Colonic mucosa (tissue), 4 donors: ENCODE results near the gene KCNK10. TPM values are rescaled to one million over a fixed set of nuclear protein-coding genes. Genes with fewer than 3 reads are reported as not detected.

ENCODE experiments used
- DNase-seq: peaks from one replicate; pipeline ENCODE4 v3.0.0-alpha.2; 2020
- H3K27ac ChIP-seq: fragments of 200-600 bp; one replicate; pipeline ENCODE4 v1.8.0; 2021
- H3K27me3 ChIP-seq: fragments of 200-600 bp; one replicate; pipeline ENCODE4 v1.8.0; 2021
- H3K36me3 ChIP-seq: fragments of 200-600 bp; one replicate; pipeline ENCODE4 v1.8.0; 2021
- H3K4me1 ChIP-seq: fragments of 200-600 bp; one replicate; pipeline ENCODE4 v1.8.0; 2021; ENCODE audit warnings: mild to moderate bottlenecking
- H3K4me3 ChIP-seq: fragments of 200-600 bp; one replicate; pipeline ENCODE4 v1.8.0; 2021
- H3K9ac ChIP-seq, 2 donors: one replicate each; pipeline ENCODE4 v1.7.0; 2013; ENCODE audit warnings: control low read depth in 2 of 2, low read depth in 2 of 2, low read length in 2 of 2
- H3K9me3 ChIP-seq: fragments of 200-600 bp; one replicate; pipeline ENCODE4 v1.8.0; 2021
- CTCF ChIP-seq: fragments of 200-600 bp; IDR thresholded peaks from one replicate; pipeline ENCODE4 v1.8.0; 2022; ENCODE audit warnings: antibody characterized with exemption, mild to moderate bottlenecking
- intact Hi-C: fragments of 100-400 bp; cut with DNase I; formaldehyde crosslinking; loops from one replicate; pipeline ENCODE4 v1.14.1; 2022
- total RNA-seq, 2 donors: library from RNA; stranded (reverse); fragmentation: NEBNext Ultra II Directional in 1 of 2; extraction: Animal tissue kit (Norgen Biotek cat#: 25700) in 1 of 2; gene quantifications; one replicate each; pipeline ENCODE4 v1.2.1, GENCODE V29; 2021
- donor health status: healthy.
- donor health status: DM: no; HTN: no; CAD: no.
- donor health status: DM: no; HTN: no; CAD: no.

KCNK10 gene
- total RNA-seq, 2 donors from 2014 or later: 0.74 to 2.1 TPM

- no peaks in the 10 kb centered on the region for H3K27me3 ChIP-seq
- no peak overlapping the region for H3K4me3 ChIP-seq
- H3K4me1 ChIP-seq: no peaks in the 10 kb centered on the region
- intact Hi-C loops: no loop called here
- no peak overlapping the region for H3K27ac ChIP-seq
- no peak overlapping the region for H3K9ac ChIP-seq
- H3K36me3 ChIP-seq: no peaks in the 10 kb centered on the region
- TF ChIP-seq CTCF: no peak
- no peaks in the 10 kb centered on the region for H3K9me3 ChIP-seq
- DNase-seq: no peak
Observed at GRCh38 chr14:88143810-88144209, 179.3 kb downstream of the KCNK10 start.

GRCh38 chr14:88142997-88143396 lies 180.1 kb downstream of the KCNK10 start:
- H3K27ac ChIP-seq: no peak overlapping the region
- no peaks in the 10 kb centered on the region for H3K9me3 ChIP-seq
- H3K9ac ChIP-seq: no peak overlapping the region
- intact Hi-C loops: no loop called here
- H3K36me3 ChIP-seq: no peaks in the 10 kb centered on the region
- H3K4me3 ChIP-seq: no peak overlapping the region
- DNase-seq: no peak
- no peaks in the 10 kb centered on the region for H3K4me1 ChIP-seq
- H3K27me3 ChIP-seq: no peaks in the 10 kb centered on the region
- TF ChIP-seq CTCF: no peak

DNA sequence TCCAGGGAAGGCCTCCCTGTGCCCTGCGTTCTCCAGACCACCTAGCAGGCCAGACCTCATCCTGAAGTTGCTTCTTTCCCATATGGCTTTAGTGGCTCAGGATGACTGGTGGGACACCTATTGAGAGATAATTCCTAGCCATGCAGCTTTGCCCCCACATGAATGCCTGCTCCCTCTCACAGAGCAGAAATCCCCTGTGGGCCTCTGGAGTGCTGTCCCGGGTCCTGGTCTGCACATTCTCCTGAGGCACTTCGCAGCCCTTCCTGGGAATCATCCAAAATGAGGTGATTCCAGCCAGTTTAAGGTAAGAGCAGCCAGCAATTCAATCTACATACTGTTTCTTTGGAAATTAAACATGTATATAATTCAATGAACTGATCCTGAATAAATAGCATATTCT lies 182.2 kb downstream of the KCNK10 start:
- no peaks in the 10 kb centered on the region for H3K36me3 ChIP-seq
- TF ChIP-seq CTCF: no peak
- no peak overlapping the region for H3K9ac ChIP-seq
- H3K4me3 ChIP-seq: no peak overlapping the region
- intact Hi-C loops: no loop called here
- H3K27ac ChIP-seq: no peak overlapping the region
- no peaks in the 10 kb centered on the region for H3K27me3 ChIP-seq
- H3K4me1 ChIP-seq: no peaks in the 10 kb centered on the region
- no peaks in the 10 kb centered on the region for H3K9me3 ChIP-seq
- no peak for DNase-seq

DNA sequence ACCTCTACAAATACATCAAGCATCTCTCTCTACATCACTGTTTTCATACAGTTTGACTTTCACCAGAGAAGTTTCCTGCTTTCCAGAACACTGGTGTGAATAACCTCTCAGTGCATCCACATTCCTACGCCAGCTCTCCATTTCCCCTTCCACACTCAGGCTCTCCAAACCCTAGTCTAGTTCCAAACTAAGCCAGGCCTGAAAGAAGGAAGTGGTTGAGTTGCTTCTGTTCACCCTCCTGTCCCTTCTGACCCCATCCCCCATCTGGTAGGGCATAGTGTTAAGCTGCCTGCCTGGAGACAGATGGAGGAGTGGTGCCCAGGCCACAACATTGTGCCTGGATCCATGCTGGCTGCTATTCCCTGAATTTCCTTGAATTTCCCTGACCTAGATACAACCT lies 185.7 kb downstream of the KCNK10 start:
- no peak overlapping the region for H3K9ac ChIP-seq
- TF ChIP-seq CTCF: no peak
- no peaks in the 10 kb centered on the region for H3K27me3 ChIP-seq
- no peak for DNase-seq
- H3K27ac ChIP-seq: no peak overlapping the region
- H3K4me3 ChIP-seq: no peak overlapping the region
- no peaks in the 10 kb centered on the region for H3K9me3 ChIP-seq
- H3K4me1 ChIP-seq: no peaks in the 10 kb centered on the region
- no peaks in the 10 kb centered on the region for H3K36me3 ChIP-seq
- intact Hi-C loops: no loop called here

Other genes with a start within 250 kb of the KCNK10 start
- 1 to 10 TPM; 3.9 to 5.3 TPM for gene SPATA7, start 62.4 kb upstream of the KCNK10 start, total RNA-seq
- gene PTPN21, start 231.7 kb upstream of the KCNK10 start, total RNA-seq: 10 to 100 TPM; 22.2 to 23.6 TPM
- gene ZC3H14, start 239.8 kb upstream of the KCNK10 start, total RNA-seq: 10 to 100 TPM; 52.6 to 54.3 TPM